Measurements from ENCODE around the gene NRAS.

NRAS gene

DNA sequence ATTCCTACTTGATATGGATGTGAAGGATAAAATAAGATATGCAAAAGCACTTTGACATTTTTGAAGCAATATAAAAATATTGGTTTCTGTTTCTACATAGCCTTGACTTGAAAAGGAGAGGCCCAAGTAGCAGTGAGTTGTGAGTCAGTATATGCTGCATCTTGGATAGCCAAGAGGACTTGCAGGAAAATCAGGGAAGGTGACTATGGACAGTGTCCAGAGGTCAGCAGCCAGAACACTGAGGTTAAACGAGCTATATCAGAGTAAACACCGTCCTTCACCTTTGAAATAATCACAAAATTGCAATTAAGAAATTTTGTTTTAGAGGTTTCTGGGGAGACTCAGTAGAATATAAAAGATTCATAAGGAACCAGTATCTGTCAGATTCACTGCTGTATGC, 14.6 kb downstream of the NRAS start:
- H3K4me3 ChIP-seq (ENCODE audit: low read depth, low read length) = no peak overlapping the region
- DNase-seq (ENCODE audit: low read depth) = no peak
- no peak for TF ChIP-seq CTCF (IDR thresholded peaks at IDR 0.05; ENCODE audit: control insufficient read depth, extremely low read depth, insufficient read depth)

DNA sequence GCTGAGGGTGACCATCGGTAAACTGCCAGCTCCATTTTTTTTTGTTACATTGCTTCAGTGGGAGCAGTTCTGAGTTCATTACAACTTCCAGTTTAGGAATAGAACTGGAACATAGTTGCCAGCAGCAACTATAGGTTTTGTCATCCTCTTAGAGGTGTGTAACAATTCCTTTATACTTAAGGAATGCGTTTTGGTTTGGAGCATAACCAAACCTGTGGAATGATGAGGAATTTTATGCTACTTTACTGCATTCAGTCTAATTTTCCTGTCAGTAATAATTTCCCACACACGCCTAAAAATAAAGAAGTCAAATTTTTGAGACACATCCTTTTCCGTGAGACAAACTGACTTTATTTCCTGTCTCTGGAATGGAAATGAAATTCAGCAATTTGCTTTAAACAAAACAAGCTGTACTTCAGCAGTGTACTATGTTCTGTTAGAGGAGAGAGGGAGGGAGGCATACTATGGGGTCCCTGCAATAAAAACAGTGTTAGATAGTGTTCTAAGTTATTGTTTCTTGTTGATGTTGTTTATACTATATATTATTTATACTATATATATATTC, 16.5 kb downstream of the NRAS start:
- TF ChIP-seq CTCF (IDR thresholded peaks at IDR 0.05; ENCODE audit: control insufficient read depth, extremely low read depth, insufficient read depth) = no peak
- H3K4me3 ChIP-seq (ENCODE audit: low read depth, low read length) = no peak overlapping the region
- DNase-seq (ENCODE audit: low read depth) = no peak

DNA sequence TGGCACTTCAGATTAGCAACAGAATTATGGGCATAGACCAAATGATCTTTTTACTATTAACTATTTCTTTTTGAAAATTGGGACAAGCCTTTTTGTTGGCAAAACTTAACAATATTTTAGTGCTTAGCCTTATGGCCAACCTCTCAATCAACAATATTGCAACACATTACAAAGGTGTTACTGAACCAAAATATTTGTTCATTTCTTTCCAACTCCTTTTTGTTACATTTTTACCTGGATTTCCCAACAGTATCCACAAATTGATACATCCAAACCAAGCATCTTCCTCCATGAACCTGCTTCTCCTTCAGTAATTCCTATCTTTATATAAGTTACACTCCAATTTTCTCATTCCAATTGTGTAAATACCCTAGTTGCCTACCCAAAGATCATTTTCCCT, 19.8 kb downstream of the NRAS start:
- DNase-seq (ENCODE audit: low read depth) = no peak
- no peak for TF ChIP-seq CTCF (IDR thresholded peaks at IDR 0.05; ENCODE audit: control insufficient read depth, extremely low read depth, insufficient read depth)

DNA sequence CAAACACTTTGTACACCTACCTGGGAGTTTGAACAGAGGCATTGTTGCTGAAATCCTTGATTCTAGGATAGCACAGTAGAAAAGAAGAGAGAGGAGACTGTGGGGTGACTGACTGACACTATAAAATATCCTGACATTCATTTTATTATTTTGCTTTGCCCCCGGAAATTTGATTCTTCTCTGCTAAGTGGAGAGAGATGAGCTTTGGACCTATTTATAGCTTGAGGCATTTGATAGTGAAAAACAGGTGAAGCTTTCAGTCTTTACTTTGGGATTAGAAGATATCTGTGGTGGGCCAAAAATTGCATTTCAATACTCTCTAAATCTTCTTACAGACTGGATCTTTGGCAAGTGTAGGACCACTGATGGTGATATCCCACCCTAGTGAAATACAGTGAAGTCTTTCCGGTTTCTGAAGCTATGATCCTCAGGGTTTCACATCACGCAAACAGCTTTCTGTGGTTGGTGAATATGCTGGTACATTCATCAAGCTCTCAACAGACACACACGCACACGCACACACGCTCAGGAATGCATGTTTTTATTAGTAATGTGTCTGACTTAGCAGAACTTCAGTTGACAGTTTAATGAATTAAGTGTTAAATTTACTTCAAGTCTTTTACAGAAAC, 21.0 kb downstream of the NRAS start, which contains the start of gene AMPD1:
TSS of gene AMPD1 (minus strand) at position 117 of the 629 bp plus-strand sequence. CDS start at position 42, 75 bp downstream.
- no peak for TF ChIP-seq CTCF (IDR thresholded peaks at IDR 0.05; ENCODE audit: control insufficient read depth, extremely low read depth, insufficient read depth)
- DNase-seq (ENCODE audit: low read depth) = no peak
- no peak within 1 kb of the TSS for H3K4me3 ChIP-seq (ENCODE audit: low read depth, low read length)

More for the DNA sequence above, 19.8 kb downstream of the NRAS start:
- no peak overlapping the region for H3K4me3 ChIP-seq (ENCODE audit: low read depth, low read length)

- H3K4me3 ChIP-seq (ENCODE audit: low read depth, low read length) = no peak overlapping the region
- DNase-seq (ENCODE audit: low read depth) = no peak
- TF ChIP-seq CTCF (IDR thresholded peaks at IDR 0.05; ENCODE audit: control insufficient read depth, extremely low read depth, insufficient read depth) = no peak
These were observed 21.8 kb downstream of the NRAS start for GRCh38 chr1:114694540-114695310.

- no peak for TF ChIP-seq CTCF (IDR thresholded peaks at IDR 0.05; ENCODE audit: control insufficient read depth, extremely low read depth, insufficient read depth)
- no peak for DNase-seq (ENCODE audit: low read depth)
- H3K4me3 ChIP-seq (ENCODE audit: low read depth, low read length) = no peak overlapping the region
These were observed 23.6 kb downstream of the NRAS start for GRCh38 chr1:114692947-114693346.
